SK-N-SH treated with all-trans-retinoic acid at 6 μM for 48 hours (cell line): Measurements from ENCODE around the gene HES1.

Source experiments
- ISL1 ChIP-seq: fragments of 250-450 bp; sonication (Bioruptor Pico); IDR thresholded peaks from 2 replicates; pipeline ENCODE4 v2.1.2; 2022; ENCODE audit warnings: mild to moderate bottlenecking, moderate library complexity
- OSR1 ChIP-seq: fragments of 250-450 bp; sonication (Bioruptor Pico); IDR thresholded peaks from 2 replicates; pipeline ENCODE4 v1.8.0; 2022; ENCODE audit warnings: moderate library complexity, mild to moderate bottlenecking, inconsistent platforms
- TCF4 ChIP-seq: fragments of 250-450 bp; sonication (Bioruptor Pico); IDR thresholded peaks from 2 replicates; pipeline ENCODE4 v1.8.0; 2021; ENCODE audit warnings: mild to moderate bottlenecking, moderate library complexity, borderline replicate concordance
- TOX ChIP-seq: fragments of 250-450 bp; sonication (Bioruptor Pico); IDR thresholded peaks from 2 replicates; pipeline ENCODE4 v1.8.0; 2021; ENCODE audit warnings: mild to moderate bottlenecking, moderate library complexity, borderline replicate concordance
- TSHZ2 ChIP-seq: fragments of 250-450 bp; sonication (Bioruptor Pico); IDR thresholded peaks from 2 replicates; pipeline ENCODE4 v1.5.0; 2020; ENCODE audit warnings: mild to moderate bottlenecking, moderate library complexity
- ZFP30 ChIP-seq: fragments of 450-650 bp; formaldehyde crosslinking; IDR thresholded peaks from 2 replicates; pipeline ENCODE4 v1.5.0; 2022; ENCODE audit warnings: mild to moderate bottlenecking, moderate library complexity
- TF ChIP-seq, protein P1 (sequence below): fragments of 250-450 bp; sonication (Bioruptor Pico); IDR thresholded peaks from 2 replicates; pipeline ENCODE4 v1.8.0; 2020; ENCODE audit warnings: mild to moderate bottlenecking, moderate library complexity, borderline replicate concordance

- TF ChIP-seq, protein P1, sequence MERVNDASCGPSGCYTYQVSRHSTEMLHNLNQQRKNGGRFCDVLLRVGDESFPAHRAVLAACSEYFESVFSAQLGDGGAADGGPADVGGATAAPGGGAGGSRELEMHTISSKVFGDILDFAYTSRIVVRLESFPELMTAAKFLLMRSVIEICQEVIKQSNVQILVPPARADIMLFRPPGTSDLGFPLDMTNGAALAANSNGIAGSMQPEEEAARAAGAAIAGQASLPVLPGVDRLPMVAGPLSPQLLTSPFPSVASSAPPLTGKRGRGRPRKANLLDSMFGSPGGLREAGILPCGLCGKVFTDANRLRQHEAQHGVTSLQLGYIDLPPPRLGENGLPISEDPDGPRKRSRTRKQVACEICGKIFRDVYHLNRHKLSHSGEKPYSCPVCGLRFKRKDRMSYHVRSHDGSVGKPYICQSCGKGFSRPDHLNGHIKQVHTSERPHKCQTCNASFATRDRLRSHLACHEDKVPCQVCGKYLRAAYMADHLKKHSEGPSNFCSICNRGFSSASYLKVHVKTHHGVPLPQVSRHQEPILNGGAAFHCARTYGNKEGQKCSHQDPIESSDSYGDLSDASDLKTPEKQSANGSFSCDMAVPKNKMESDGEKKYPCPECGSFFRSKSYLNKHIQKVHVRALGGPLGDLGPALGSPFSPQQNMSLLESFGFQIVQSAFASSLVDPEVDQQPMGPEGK, result 0 out of 2 replicates have a peak, but pooled peaks have one; percentile 25
- TF ChIP-seq TCF4 (no peak), TOX (CRISPR knock-in tag) (no peak), ISL1 (CRISPR knock-in tag) (no peak), ZFP30 (CRISPR knock-in tag) (no peak), OSR1 (CRISPR knock-in tag) (no peak), TSHZ2 (peak; percentile 55; the same call in 1 of the 2 replicates)
Observed at GRCh38 chr3:194133661-194134230, 2.2 kb upstream of the HES1 start.
